IPS-15b (cell line): ENCODE measurements around the gene USP31.

Source experiments
- H3K27me3 ChIP-seq: one replicate; pipeline ENCODE4 v1.6.1; 2013; ENCODE audit warnings: low read length; ENCODE audit not compliant: control insufficient read depth, insufficient read depth
- H3K36me3 ChIP-seq: one replicate; pipeline ENCODE4 v1.6.1; 2013; ENCODE audit warnings: low read length; ENCODE audit not compliant: control insufficient read depth, insufficient read depth
- H3K4me1 ChIP-seq: one replicate; pipeline ENCODE4 v1.6.1; 2013; ENCODE audit warnings: mild to moderate bottlenecking, low read length; ENCODE audit not compliant: control insufficient read depth, insufficient read depth
- H3K4me3 ChIP-seq: one replicate; pipeline ENCODE4 v1.5.1; 2013; ENCODE audit warnings: low read depth, low read length
- H3K9ac ChIP-seq: one replicate; pipeline ENCODE4 v1.6.1; 2013; ENCODE audit warnings: low read depth, mild to moderate bottlenecking, low read length
- H3K9me3 ChIP-seq: one replicate; pipeline ENCODE4 v1.6.1; 2013; ENCODE audit warnings: mild to moderate bottlenecking, low read length; ENCODE audit not compliant: control insufficient read depth, insufficient read depth

Gene USP31

DNA sequence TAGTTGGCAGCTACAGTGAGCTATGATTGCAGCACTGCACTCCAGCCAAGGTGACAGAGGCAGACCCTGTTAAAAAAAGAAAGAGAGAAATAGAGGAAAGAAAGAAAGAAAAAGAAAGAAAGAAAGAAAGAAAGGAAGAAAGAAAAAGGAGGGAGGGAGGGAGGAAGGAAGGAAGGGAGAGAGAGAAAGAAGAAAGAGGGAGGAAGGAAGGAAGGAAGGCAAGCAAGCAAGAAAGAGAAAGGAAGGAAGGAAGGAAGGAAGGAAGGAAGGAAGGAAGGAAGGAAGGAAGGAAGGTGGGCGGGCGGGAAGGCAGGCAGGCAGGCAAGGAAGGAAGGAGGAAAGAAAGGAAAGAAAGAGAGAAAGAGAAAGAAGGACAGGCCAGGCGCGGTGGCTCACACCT is 32.3 kb upstream of the USP31 start:
- H3K27me3 ChIP-seq, result peaks cover 22% of the 10 kb centered on the region
- H3K4me3 ChIP-seq, result no peak overlapping the region
- no peaks in the 10 kb centered on the region for H3K9me3 ChIP-seq
- no peaks in the 10 kb centered on the region for H3K36me3 ChIP-seq
- H3K4me1 ChIP-seq, result peaks cover 8% of the 10 kb centered on the region
- H3K9ac ChIP-seq, result no peak overlapping the region

DNA sequence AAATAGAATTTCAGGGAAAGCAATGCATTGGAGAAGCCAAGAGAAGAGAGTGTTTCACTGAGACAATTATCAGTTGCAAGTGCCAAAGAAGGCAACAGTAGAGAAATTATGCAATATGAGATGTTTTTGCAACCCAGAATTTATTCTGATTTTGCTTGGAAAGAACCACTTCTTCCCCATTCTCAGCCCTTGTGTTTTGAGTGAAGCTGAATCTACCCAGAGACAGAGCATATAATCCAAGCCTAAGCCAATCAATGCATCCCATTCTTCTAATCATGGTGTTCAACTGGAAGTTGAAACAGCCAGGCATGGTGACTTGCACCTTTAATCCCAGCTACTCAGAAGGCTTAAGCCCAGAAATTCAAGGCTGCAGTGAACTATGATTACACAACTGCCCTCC is 26.4 kb upstream of the USP31 start:
- Histone ChIP-seq H3K9me3 (no peaks in the 10 kb centered on the region), H3K9ac (no peak overlapping the region), H3K4me1 (no peaks in the 10 kb centered on the region), H3K36me3 (no peaks in the 10 kb centered on the region), H3K4me3 (no peak overlapping the region), H3K27me3 (no peaks in the 10 kb centered on the region)

- H3K27me3 ChIP-seq, result no peaks in the 10 kb centered on the region
- no peak overlapping the region for H3K9ac ChIP-seq
- no peak overlapping the region for H3K4me3 ChIP-seq
- no peaks in the 10 kb centered on the region for H3K36me3 ChIP-seq
- H3K9me3 ChIP-seq, result no peaks in the 10 kb centered on the region
- no peaks in the 10 kb centered on the region for H3K4me1 ChIP-seq
These were observed 25.4 kb upstream of the USP31 start for GRCh38 chr16:23174622-23175021.

DNA sequence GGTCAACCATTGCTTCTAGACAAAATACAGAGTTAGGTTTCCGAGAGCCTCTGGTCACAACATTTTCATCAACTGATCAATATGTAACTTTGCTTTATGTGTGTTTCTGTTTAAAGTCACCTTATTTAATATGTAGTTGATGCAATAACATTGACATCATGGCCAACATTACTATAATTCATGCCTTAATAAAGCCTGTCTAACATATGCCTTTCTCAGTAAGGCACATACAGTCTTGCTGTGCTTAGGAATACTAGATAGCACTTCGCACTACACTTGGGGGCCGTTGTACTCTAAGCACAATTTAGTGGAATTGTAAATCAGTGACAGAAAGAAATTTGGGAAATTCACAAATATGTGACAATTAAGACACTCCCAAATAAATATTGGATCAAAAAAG is 23.7 kb upstream of the USP31 start:
- no peaks in the 10 kb centered on the region for H3K27me3 ChIP-seq
- H3K4me3 ChIP-seq, result no peak overlapping the region
- no peaks in the 10 kb centered on the region for H3K4me1 ChIP-seq
- H3K36me3 ChIP-seq, result no peaks in the 10 kb centered on the region
- no peaks in the 10 kb centered on the region for H3K9me3 ChIP-seq
- H3K9ac ChIP-seq, result no peak overlapping the region

- Histone ChIP-seq H3K9me3 (no peaks in the 10 kb centered on the region), H3K9ac (no peak overlapping the region), H3K27me3 (no peaks in the 10 kb centered on the region), H3K4me3 (no peak overlapping the region), H3K4me1 (no peaks in the 10 kb centered on the region), H3K36me3 (no peaks in the 10 kb centered on the region)
These were observed 23.3 kb upstream of the USP31 start for GRCh38 chr16:23172583-23172982.

- Histone ChIP-seq H3K9me3 (no peaks in the 10 kb centered on the region), H3K36me3 (no peaks in the 10 kb centered on the region), H3K27me3 (no peaks in the 10 kb centered on the region), H3K4me1 (peaks cover 2% of the 10 kb centered on the region), H3K4me3 (no peak overlapping the region), H3K9ac (no peak overlapping the region)
These were observed 15.5 kb upstream of the USP31 start for GRCh38 chr16:23164736-23165135.

GRCh38 chr16:23163921-23164320 is 14.7 kb upstream of the USP31 start:
- no peaks in the 10 kb centered on the region for H3K9me3 ChIP-seq
- no peaks in the 10 kb centered on the region for H3K36me3 ChIP-seq
- H3K9ac ChIP-seq, result no peak overlapping the region
- peaks cover 2% of the 10 kb centered on the region for H3K4me1 ChIP-seq
- H3K27me3 ChIP-seq, result no peaks in the 10 kb centered on the region
- H3K4me3 ChIP-seq, result no peak overlapping the region

DNA sequence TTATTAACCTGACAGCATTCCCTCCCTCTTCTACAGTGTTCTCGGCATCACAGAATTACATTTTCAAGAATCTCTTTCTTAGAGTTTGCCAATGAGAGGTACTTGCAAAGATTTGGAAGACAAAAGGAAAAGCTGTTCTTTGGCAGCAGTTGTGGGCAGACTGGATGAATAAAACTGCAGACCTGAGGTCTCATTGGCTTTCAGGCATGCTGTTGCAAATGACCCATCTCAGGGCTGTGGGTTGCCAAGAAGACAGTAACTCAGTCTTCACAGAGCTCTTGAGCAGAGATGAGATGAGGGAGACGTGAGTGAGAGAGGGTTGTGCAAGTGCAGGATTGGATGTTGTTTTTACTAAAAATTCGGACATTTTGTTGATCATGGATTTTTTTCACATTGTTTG is 11.3 kb upstream of the USP31 start:
- Histone ChIP-seq H3K4me3 (no peak overlapping the region), H3K36me3 (no peaks in the 10 kb centered on the region), H3K9ac (no peak overlapping the region), H3K4me1 (peaks cover 2% of the 10 kb centered on the region), H3K9me3 (no peaks in the 10 kb centered on the region), H3K27me3 (no peaks in the 10 kb centered on the region)

DNA sequence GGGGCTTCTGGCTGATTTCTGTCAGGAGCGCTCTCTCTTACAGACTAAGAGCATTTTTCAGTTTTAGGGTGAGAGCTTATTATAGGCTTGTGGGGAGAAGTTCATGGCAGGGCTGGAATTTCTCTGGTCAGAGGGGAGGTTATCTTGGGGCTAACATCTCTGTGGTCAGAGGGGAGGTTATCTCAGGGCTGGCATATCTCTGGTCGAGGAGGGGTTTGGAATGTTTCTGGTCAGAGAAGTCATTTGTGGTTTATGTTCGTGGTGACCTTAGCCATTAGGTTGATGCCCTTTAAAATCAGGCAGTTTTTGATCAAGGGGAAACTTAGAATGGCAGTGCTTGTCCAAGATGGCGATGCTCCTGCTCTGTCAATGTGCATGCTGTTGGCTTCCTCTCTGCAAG is 10.8 kb upstream of the USP31 start:
- Histone ChIP-seq H3K36me3 (no peaks in the 10 kb centered on the region), H3K9ac (no peak overlapping the region), H3K9me3 (no peaks in the 10 kb centered on the region), H3K4me3 (no peak overlapping the region), H3K27me3 (no peaks in the 10 kb centered on the region), H3K4me1 (peaks cover 2% of the 10 kb centered on the region)

DNA sequence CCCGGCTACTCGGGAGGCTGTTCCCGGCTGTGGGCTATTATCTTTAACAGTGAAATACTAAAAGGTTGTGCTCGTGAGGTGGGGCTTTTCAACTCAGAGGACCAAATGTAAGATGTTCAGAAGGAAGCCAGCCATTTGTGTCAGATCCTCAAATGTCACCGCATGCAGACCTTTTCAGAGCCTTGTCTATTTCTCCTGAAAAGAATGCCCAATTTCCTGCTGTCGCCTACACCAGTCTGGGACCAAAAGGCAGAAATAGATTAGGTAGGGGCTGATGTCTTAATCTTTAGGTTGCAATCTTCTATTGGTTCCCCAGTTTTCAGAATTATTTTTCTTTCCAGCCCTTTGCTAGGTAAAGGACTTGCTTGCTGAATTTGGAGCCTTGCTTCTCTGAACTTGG is 8.9 kb upstream of the USP31 start:
- Histone ChIP-seq H3K9ac (no peak overlapping the region), H3K4me3 (no peak overlapping the region), H3K27me3 (no peaks in the 10 kb centered on the region), H3K9me3 (no peaks in the 10 kb centered on the region), H3K36me3 (no peaks in the 10 kb centered on the region), H3K4me1 (peaks cover 2% of the 10 kb centered on the region)

DNA sequence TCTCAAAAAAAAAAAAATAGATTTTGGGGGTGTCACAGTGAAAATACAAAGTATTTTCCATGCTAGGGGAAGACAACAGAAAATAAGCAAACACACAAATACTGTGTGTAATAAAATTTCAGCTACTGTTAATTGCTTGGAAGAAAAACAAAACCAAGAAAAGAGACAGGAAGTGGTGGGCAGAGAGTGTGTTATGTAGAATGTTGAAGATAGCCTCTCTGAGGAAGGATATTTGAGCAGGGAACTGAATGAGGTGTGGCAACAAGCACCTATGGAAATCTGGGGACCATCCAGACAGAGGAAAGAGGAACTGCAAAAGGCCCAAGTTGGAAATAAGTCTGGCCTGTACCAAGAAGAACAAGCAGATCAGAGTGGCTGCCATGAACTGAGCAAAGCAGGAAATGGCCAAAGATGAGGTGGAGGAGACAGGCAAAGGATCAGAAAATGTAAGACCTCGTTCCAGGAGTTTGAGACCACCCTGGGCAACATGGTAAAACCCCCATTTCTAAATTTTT is 7.8 kb upstream of the USP31 start:
- Histone ChIP-seq H3K27me3 (no peaks in the 10 kb centered on the region), H3K36me3 (no peaks in the 10 kb centered on the region), H3K9me3 (no peaks in the 10 kb centered on the region), H3K4me1 (peaks cover 2% of the 10 kb centered on the region), H3K4me3 (no peak overlapping the region), H3K9ac (no peak overlapping the region)

DNA sequence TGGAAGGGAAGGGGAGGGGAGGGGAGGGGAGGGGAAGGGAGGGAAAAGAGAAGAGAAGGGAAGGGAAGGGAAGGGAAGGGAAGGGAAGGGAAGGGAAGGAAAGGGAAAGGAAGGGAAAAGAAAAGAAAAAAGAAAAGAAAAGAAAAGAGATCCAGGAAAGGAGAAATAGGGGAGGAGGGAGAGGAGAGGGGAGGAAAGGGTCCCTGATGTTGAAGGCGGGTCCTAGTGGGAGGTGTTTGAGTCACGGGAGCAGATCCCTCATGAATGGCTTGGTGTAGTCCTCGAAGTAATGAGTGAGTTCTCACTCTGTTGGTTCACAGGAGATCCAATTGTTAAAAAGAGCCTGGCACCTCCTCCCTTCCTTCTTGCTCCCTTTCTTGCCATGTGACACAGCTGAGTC is 6.9 kb upstream of the USP31 start:
- Histone ChIP-seq H3K9ac (no peak overlapping the region), H3K9me3 (no peaks in the 10 kb centered on the region), H3K4me1 (peaks cover 2% of the 10 kb centered on the region), H3K36me3 (no peaks in the 10 kb centered on the region), H3K27me3 (no peaks in the 10 kb centered on the region), H3K4me3 (no peak overlapping the region)
